ENCODE results near the gene GARIN6.

- TF ChIP-seq CTCF (conservative IDR thresholded peaks at IDR 0.05; ENCODE audit: low read length) (no peak), EZH2phosphoT487 (IDR thresholded peaks at IDR 0.05; ENCODE audit: borderline replicate concordance, low read depth, low read length) (no peak)
These were observed 38.6 kb downstream of the GARIN6 start for GRCh38 chr12:99686142-99686541.
